ENCODE data around the gene CYB561. TPM values are rescaled to one million over a fixed set of nuclear protein-coding genes. Genes with fewer than 3 reads are reported as not detected.

CYB561 gene
- total and polyA plus RNA-seq, 9 of the 15 experiments (the other 6 are each of a cell fraction or from before 2014, with no cell fraction given): 4.0 to 30.8 (median 17.4) TPM

DNA sequence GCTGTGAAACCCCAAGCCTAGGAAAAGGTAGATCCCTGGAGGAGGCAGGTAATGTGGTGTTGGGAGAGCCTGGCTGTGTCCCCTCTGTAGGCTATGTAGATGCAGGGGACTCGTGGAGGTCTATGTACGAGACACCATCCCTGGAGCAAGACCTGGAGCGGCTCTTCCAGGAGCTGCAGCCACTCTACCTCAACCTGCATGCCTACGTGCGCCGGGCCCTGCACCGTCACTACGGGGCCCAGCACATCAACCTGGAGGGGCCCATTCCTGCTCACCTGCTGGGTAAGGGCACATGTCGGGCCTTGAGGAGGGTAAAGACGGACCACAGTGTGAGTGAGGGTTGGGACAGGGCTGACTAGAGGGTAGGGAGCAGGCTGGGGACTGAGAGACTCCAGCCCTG is 42.7 kb upstream of the CYB561 start:
- FAIRE-seq: no peak
- Histone ChIP-seq H3K9ac (ENCODE audit: insufficient read depth in 1 of 2, low read depth in 2 of 2, low read length in 2 of 2) (no peak overlapping the region; a peak in 1 of 4 replicates), H4K20me1 (replicated peaks; ENCODE audit: control insufficient read depth, insufficient read depth, low read length) (no peaks in the 10 kb centered on the region; the same call in 1 of the 2 replicates), H3K9me1 (ENCODE audit: control insufficient read depth, insufficient read depth, low read length) (no peaks in the 10 kb centered on the region), H3K36me3 (ENCODE audit: control insufficient read depth, insufficient read depth, low read length) (no peaks in the 10 kb centered on the region), H3K79me2 (ENCODE audit: control insufficient read depth, insufficient read depth, low read length) (no peaks in the 10 kb centered on the region), H2AFZ (ENCODE audit: low read depth, low read length) (no peak overlapping the region), H3K4me3 (no peak overlapping the region), H3K4me2 (ENCODE audit: insufficient read depth, low read length) (no peak overlapping the region), H3K27me3 (ENCODE audit: control insufficient read depth in 2 of 2, insufficient read depth in 2 of 2, low read length in 2 of 2) (peaks cover 47 to 62% of the 10 kb centered on the region in 2 experiments; a peak in 4 of 5 replicates), H3K9me3 (replicated peaks; ENCODE audit: control insufficient read depth, insufficient read depth, low read depth, low read length) (no peaks in the 10 kb centered on the region), H3K27ac (ENCODE audit: extremely low read depth, low read depth, low read length) (no peak overlapping the region), H3K4me1 (replicated peaks in 1 of 2; ENCODE audit: control insufficient read depth in 2 of 2, insufficient read depth in 2 of 2, low read length in 2 of 2) (peaks cover 0 to 24% of the 10 kb centered on the region in 2 experiments; a peak in 2 of 5 replicates)
- POLR2A ChIA-PET: interaction anchor here (0.7 kb wide), 1 partner anchor 20 kb away, joined by 3 read pairs; no protein-coding TSS in a partner anchor
- no TSS peak for BruUV-seq (replicated peaks)
- CTCF ChIA-PET (ENCODE audit: low intra/inter-chr PET ratio): no interaction called here
- TF ChIP-seq, protein P1, sequence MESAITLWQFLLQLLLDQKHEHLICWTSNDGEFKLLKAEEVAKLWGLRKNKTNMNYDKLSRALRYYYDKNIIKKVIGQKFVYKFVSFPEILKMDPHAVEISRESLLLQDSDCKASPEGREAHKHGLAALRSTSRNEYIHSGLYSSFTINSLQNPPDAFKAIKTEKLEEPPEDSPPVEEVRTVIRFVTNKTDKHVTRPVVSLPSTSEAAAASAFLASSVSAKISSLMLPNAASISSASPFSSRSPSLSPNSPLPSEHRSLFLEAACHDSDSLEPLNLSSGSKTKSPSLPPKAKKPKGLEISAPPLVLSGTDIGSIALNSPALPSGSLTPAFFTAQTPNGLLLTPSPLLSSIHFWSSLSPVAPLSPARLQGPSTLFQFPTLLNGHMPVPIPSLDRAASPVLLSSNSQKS (CRISPR knock-in tag; IDR thresholded peaks at IDR 0.05): no peak
- no peak for TF ChIP-seq GABPB1 (CRISPR knock-in tag; IDR thresholded peaks at IDR 0.05)
- TF ChIP-seq ZNF551 (CRISPR knock-in tag; IDR thresholded peaks at IDR 0.05): no peak
- TF ChIP-seq, protein P2, sequence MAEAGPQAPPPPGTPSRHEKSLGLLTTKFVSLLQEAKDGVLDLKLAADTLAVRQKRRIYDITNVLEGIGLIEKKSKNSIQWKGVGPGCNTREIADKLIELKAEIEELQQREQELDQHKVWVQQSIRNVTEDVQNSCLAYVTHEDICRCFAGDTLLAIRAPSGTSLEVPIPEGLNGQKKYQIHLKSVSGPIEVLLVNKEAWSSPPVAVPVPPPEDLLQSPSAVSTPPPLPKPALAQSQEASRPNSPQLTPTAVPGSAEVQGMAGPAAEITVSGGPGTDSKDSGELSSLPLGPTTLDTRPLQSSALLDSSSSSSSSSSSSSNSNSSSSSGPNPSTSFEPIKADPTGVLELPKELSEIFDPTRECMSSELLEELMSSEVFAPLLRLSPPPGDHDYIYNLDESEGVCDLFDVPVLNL (CRISPR knock-in tag; IDR thresholded peaks at IDR 0.05; ENCODE audit: low read depth): no peak
- TF ChIP-seq ZNF124 (CRISPR knock-in tag; IDR thresholded peaks at IDR 0.05): no peak
- in situ Hi-C loops (cut with MboI): no loop called here
- intact Hi-C loops (cut with micrococcal nuclease): no loop called here
- WGBS (ENCODE audit: insufficient coverage, low coverage, missing lambda C conversion rate): 40% methylated on average over 10 of the region's 10 CpGs
- ATAC-seq: no peak
- DNase-seq (ENCODE audit: extremely low read depth in 1 of 4, low spot score in 3 of 4): no peak
